D721Med (cell line): ENCODE measurements around the gene PCDHGC4.

Experiments used
- DNase-seq: peaks from one replicate; pipeline ENCODE4 v3.0.0; 2011; ENCODE audit warnings: low spot score; ENCODE audit not compliant: insufficient read length
- FAIRE-seq: peaks from 2 replicates; lab custom pipeline; 2011; peaks lifted over from hg19 to GRCh38; lab: Jason Lieb, UNC
- TF ChIP-seq, protein P1 (sequence below): IDR thresholded peaks from 2 replicates; pipeline ENCODE4 v1.5.1; 2012; ENCODE audit warnings: mild to moderate bottlenecking, control low read depth; ENCODE audit not compliant: insufficient read depth; ENCODE audit errors: missing control alignments

Gene PCDHGC4

DNA sequence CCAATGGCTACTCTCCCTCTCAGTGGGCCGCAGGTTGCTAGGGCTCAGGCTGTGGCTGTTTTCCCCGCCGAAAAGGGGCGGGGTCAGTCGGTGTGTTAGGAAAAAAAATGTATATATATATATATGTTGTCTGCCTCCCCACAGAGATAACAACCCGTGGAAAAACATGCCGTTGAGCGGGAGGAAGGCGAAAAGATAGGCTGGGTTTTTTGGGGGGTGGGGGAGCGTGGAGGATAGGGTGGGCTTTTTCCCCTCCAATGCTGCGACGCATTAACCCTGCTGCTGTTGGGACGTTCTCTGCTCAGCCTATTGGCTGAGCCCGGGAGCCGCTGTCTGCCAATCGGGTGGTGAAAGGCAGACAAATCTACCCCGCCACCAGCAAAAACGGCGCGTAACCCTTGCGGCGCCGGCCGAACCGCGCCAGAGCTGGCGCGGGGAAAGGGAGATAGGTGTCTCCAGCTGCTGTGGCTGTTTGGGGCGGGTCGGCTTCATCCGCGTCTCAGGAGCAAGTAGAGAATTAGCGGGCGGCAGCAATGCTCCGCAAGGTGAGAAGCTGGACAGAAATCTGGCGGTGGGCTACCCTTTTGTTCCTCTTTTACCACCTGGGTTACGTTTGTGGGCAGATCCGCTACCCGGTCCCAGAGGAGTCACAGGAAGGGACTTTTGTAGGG is at the start of gene PCDHGC4:
Gene PCDHGC4 (plus strand): TSS at position 390 of the 671 bp plus-strand sequence. CDS start 144 bp downstream, at position 534.
- TF ChIP-seq, protein P1, sequence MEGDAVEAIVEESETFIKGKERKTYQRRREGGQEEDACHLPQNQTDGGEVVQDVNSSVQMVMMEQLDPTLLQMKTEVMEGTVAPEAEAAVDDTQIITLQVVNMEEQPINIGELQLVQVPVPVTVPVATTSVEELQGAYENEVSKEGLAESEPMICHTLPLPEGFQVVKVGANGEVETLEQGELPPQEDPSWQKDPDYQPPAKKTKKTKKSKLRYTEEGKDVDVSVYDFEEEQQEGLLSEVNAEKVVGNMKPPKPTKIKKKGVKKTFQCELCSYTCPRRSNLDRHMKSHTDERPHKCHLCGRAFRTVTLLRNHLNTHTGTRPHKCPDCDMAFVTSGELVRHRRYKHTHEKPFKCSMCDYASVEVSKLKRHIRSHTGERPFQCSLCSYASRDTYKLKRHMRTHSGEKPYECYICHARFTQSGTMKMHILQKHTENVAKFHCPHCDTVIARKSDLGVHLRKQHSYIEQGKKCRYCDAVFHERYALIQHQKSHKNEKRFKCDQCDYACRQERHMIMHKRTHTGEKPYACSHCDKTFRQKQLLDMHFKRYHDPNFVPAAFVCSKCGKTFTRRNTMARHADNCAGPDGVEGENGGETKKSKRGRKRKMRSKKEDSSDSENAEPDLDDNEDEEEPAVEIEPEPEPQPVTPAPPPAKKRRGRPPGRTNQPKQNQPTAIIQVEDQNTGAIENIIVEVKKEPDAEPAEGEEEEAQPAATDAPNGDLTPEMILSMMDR, result no peak
- FAIRE-seq, result no peak
- no peak for DNase-seq

DNA sequence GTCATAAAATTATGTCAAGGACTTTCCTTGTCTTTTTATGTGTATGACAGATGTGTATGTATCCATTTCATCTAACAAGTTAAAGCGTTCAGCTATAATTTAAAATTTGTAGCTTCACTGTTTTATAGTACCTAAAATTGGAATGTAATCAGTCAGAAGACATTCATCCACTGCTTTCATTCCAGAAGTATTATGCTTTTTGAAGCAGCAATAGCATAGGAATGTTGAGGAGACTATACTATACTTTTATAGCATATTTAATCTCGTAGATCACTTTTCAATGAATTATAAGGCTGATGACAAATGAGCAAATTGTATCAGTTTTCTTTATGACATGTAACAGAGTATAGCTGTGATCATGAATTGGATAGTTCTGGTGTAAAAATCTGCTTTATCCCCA is 47.6 kb upstream of the PCDHGC4 start:
- no peak for FAIRE-seq
- DNase-seq, result no peak
- TF ChIP-seq, protein P1, result no peak

GRCh38 chr5:141439411-141440141 is 45.3 kb upstream of the PCDHGC4 start:
- no peak for DNase-seq
- FAIRE-seq, result no peak
- TF ChIP-seq, protein P1, result no peak

DNA sequence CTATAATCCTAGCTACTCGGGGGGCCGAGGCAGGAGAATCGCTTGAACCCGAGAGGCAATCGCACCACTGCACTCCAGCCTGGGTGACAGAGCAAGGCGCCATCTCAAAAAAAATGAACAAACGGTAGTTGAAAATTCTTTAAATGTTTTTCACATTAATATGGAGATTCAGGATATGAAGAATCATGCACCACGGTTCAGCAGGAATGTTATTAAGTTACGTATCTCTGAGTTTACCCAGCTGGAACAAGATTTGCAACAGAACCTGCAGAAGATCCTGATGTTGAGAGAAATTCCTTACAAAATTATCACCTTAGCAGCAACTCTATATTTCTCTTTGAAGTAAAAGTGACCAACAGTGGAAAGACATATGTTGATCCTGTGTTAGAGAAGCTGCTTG is 44.5 kb upstream of the PCDHGC4 start:
- DNase-seq (no peak), FAIRE-seq (no peak)
- TF ChIP-seq, protein P1, result no peak

- no peak for FAIRE-seq
- DNase-seq, result no peak
- TF ChIP-seq, protein P1, result no peak
These were observed 43.2 kb upstream of the PCDHGC4 start for GRCh38 chr5:141441571-141442170.

DNA sequence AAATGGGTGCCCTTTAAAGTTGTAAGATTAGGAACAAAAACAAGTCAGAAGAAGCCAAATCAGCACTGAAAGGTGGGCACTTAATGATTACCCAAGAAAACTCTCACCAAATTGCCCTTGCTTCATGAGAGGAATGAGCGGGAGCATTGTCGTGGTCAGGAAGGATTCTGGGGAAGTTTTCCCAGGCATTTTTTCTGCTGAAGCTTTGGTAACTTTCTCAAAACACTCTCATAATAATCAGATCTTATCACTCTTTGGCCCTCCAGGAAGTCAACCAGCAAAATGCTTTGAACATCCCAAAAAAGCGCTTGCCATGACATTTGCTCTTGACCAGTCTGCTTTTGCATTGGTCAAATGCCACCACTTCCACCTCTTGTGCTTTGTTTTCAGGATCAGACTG is 19.5 kb upstream of the PCDHGC4 start:
- FAIRE-seq, result no peak

More for the DNA sequence above, 19.5 kb upstream of the PCDHGC4 start:
- TF ChIP-seq, protein P1, result no peak
- DNase-seq, result no peak
